Measurements from ENCODE around the gene TMEM232. TPM values are rescaled to one million over a fixed set of nuclear protein-coding genes. Genes with fewer than 3 reads are reported as not detected.

Gene TMEM232
- total RNA-seq, 1 experiment from 2014 or later, result 1.6 TPM

- Mint-ChIP-seq H3K27me3 (ENCODE audit: low read depth) (no peaks in the 10 kb centered on the region), H3K27ac (no peak overlapping the region), H3K36me3 (ENCODE audit: insufficient read depth in 1 of 3, low read depth in 3 of 3) (no peaks in the 10 kb centered on the region), H3K9me3 (no peaks in the 10 kb centered on the region), H3K4me1 (peaks cover 0 to 5% of the 10 kb centered on the region in 2 experiments; a peak in 1 of 4 replicates), H3K4me3 (no peak overlapping the region)
- Histone ChIP-seq H3K4me1 (ENCODE audit: insufficient read depth, low read length) (peaks cover 3% of the 10 kb centered on the region; the same call in 1 of the 2 replicates), H3K23me2 (ENCODE audit: insufficient read length, low read depth, low read length, poor library complexity, severe bottlenecking) (no peaks in the 10 kb centered on the region), H3K4me2 (ENCODE audit: insufficient read depth, insufficient read length, low read length) (no peak overlapping the region), H3K56ac (ENCODE audit: insufficient read length, low read depth, low read length) (no peak overlapping the region), H3K27ac (ENCODE audit: insufficient read length, low read depth, low read length) (no peak overlapping the region), H4K91ac (ENCODE audit: insufficient read length, low read depth, low read length) (no peak overlapping the region), H3K27me3 (ENCODE audit: insufficient read depth, low read length) (no peaks in the 10 kb centered on the region), H4K8ac (replicated peaks; ENCODE audit: insufficient read length, low read depth, low read length) (no peak overlapping the region), H3K14ac (ENCODE audit: insufficient read depth, low read length) (no peak overlapping the region), H3K4ac (ENCODE audit: low read depth, low read length) (no peak overlapping the region), H4K20me1 (ENCODE audit: control insufficient read depth, insufficient read depth, insufficient read length) (no peaks in the 10 kb centered on the region), H2BK120ac (ENCODE audit: low read depth, low read length, poor library complexity, severe bottlenecking) (no peak overlapping the region), H3K79me2 (ENCODE audit: insufficient read depth, low read length) (no peaks in the 10 kb centered on the region), H3K9ac (ENCODE audit: extremely low read depth, insufficient read length, low read length) (no peak overlapping the region), H2BK12ac (ENCODE audit: insufficient read length, low read depth, low read length) (no peak overlapping the region), H2BK20ac (ENCODE audit: low read depth, low read length, poor library complexity, severe bottlenecking) (no peak overlapping the region), H3K9me3 (ENCODE audit: control insufficient read depth, low read depth, low read length) (no peaks in the 10 kb centered on the region), H2AK5ac (ENCODE audit: insufficient read length, low read length) (no peak overlapping the region), H2AFZ (ENCODE audit: low read length) (no peak overlapping the region), H2BK15ac (ENCODE audit: low read depth, low read length) (no peak overlapping the region), H3T11ph (ENCODE audit: low read length) (no peak overlapping the region), H3K79me1 (ENCODE audit: insufficient read depth, low read depth, low read length, poor library complexity, severe bottlenecking) (no peaks in the 10 kb centered on the region), H3K18ac (ENCODE audit: insufficient read length, low read depth, low read length) (no peak overlapping the region), H4K5ac (ENCODE audit: insufficient read length, low read depth, low read length) (no peak overlapping the region), H2BK5ac (ENCODE audit: insufficient read length, low read length) (no peak overlapping the region), H3K23ac (ENCODE audit: insufficient read length, low read depth, low read length) (no peak overlapping the region)
- TF ChIP-seq, protein P1, sequence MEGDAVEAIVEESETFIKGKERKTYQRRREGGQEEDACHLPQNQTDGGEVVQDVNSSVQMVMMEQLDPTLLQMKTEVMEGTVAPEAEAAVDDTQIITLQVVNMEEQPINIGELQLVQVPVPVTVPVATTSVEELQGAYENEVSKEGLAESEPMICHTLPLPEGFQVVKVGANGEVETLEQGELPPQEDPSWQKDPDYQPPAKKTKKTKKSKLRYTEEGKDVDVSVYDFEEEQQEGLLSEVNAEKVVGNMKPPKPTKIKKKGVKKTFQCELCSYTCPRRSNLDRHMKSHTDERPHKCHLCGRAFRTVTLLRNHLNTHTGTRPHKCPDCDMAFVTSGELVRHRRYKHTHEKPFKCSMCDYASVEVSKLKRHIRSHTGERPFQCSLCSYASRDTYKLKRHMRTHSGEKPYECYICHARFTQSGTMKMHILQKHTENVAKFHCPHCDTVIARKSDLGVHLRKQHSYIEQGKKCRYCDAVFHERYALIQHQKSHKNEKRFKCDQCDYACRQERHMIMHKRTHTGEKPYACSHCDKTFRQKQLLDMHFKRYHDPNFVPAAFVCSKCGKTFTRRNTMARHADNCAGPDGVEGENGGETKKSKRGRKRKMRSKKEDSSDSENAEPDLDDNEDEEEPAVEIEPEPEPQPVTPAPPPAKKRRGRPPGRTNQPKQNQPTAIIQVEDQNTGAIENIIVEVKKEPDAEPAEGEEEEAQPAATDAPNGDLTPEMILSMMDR (conservative IDR thresholded peaks at IDR 0.05), result no peak
- WGBS (ENCODE audit: extremely low coverage, insufficient read length, low lambda C conversion rate), result 100% methylated on average over 1 of the region's 2 CpGs
- DNase-seq, result no peak
These were observed 349.1 kb downstream of the TMEM232 start for GRCh38 chr5:110377361-110377760.

Measured in H9 (cell line).